GM23338 (cell line): ENCODE measurements around the gene THOC2. TPM values are rescaled to one million over a fixed set of nuclear protein-coding genes. Genes with fewer than 3 reads are reported as not detected.
A peak's percentile ranks its signal among the peaks of the same experiment; 100 is the strongest.

ENCODE experiments used
- ATAC-seq: fragments of 200-7000 bp; cut with Tn5 transposase; 3 replicates; pipeline ENCODE4 v1.9.1; 2020
- DNase-seq: peaks from one replicate; pipeline ENCODE4 v3.0.0-alpha.2; 2015; ENCODE audit warnings: low spot score
- H2AFZ ChIP-seq: fragments of 200-600 bp; sonication (generic); 2 replicates; pipeline ENCODE4 v1.8.0; 2016; ENCODE audit warnings: antibody characterized with exemption, mild to moderate bottlenecking, moderate library complexity
- H3F3A ChIP-seq: fragments of 200-600 bp; sonication (generic); replicated peaks from 2 replicates; pipeline ENCODE4 v1.8.0; 2017; ENCODE audit warnings: antibody characterized with exemption, mixed run types, low read depth
- H3K27ac ChIP-seq: fragments of 200-600 bp; sonication (generic); 2 replicates; pipeline ENCODE4 v1.6.1; 2016; ENCODE audit warnings: low read depth
- H3K27me3 ChIP-seq: fragments of 200-600 bp; sonication (generic); 2 replicates; pipeline ENCODE4 v1.8.0; 2016; ENCODE audit warnings: mild to moderate bottlenecking, mixed run types, moderate library complexity; ENCODE audit not compliant: insufficient read depth
- H3K36me3 ChIP-seq: fragments of 200-600 bp; sonication (generic); 2 replicates; pipeline ENCODE4 v1.8.0; 2016; ENCODE audit warnings: mild to moderate bottlenecking; ENCODE audit not compliant: insufficient read depth
- H3K4me1 ChIP-seq: fragments of 200-600 bp; sonication (generic); 2 replicates; pipeline ENCODE4 v1.8.0; 2016; ENCODE audit warnings: mild to moderate bottlenecking, moderate library complexity; ENCODE audit not compliant: insufficient read depth
- H3K4me2 ChIP-seq: fragments of 200-600 bp; sonication (generic); 2 replicates; pipeline ENCODE4 v1.7.1; 2017; ENCODE audit warnings: mixed run types
- H3K4me3 ChIP-seq: fragments of 200-600 bp; sonication (generic); 2 replicates; pipeline ENCODE4 v1.6.1; 2016; ENCODE audit warnings: mixed run types
- H3K79me2 ChIP-seq: fragments of 200-600 bp; sonication (generic); replicated peaks from 2 replicates; pipeline ENCODE4 v1.8.0; 2017; ENCODE audit warnings: mild to moderate bottlenecking; ENCODE audit not compliant: insufficient read depth
- H3K9me2 ChIP-seq: fragments of 200-600 bp; sonication (generic); 2 replicates; pipeline ENCODE4 v1.8.0; 2017; ENCODE audit not compliant: insufficient read depth
- H4K20me1 ChIP-seq: fragments of 200-600 bp; sonication (generic); replicated peaks from 2 replicates; pipeline ENCODE4 v1.8.0; 2017; ENCODE audit warnings: mild to moderate bottlenecking; ENCODE audit not compliant: insufficient read depth
- H3K27ac Mint-ChIP-seq: 2 replicates; pipeline ENCODE4 v1.8.0; 2020; ENCODE audit warnings: inconsistent platforms, mild to moderate bottlenecking, moderate library complexity, mixed read lengths
- H3K27me3 Mint-ChIP-seq: 3 replicates; pipeline ENCODE4 v1.8.0; 2022; ENCODE audit warnings: low read depth, mild to moderate bottlenecking, moderate library complexity, mixed read lengths, inconsistent platforms; ENCODE audit not compliant: insufficient read depth, poor library complexity
- H3K36me3 Mint-ChIP-seq: 3 replicates; pipeline ENCODE4 v1.8.0; 2021; ENCODE audit warnings: low read depth, mild to moderate bottlenecking, inconsistent platforms, moderate library complexity, mixed read lengths
- H3K4me1 Mint-ChIP-seq: 3 replicates; pipeline ENCODE4 v1.8.0; 2020; ENCODE audit warnings: mild to moderate bottlenecking, inconsistent platforms, mixed read lengths
- H3K4me3 Mint-ChIP-seq: 3 replicates; pipeline ENCODE4 v1.8.0; 2021; ENCODE audit warnings: moderate library complexity, mild to moderate bottlenecking, inconsistent platforms, mixed read lengths
- H3K9me3 Mint-ChIP-seq: 3 replicates; pipeline ENCODE4 v1.8.0; 2020; ENCODE audit warnings: moderate library complexity, mild to moderate bottlenecking, inconsistent platforms, mixed read lengths
- CREB1 ChIP-seq: fragments of 250-450 bp; sonication (Bioruptor Pico); IDR thresholded peaks from 2 replicates; pipeline ENCODE4 v1.5.0; 2020; ENCODE audit warnings: low read depth, mild to moderate bottlenecking, moderate library complexity
- CTCF ChIP-seq, 2 experiments: fragments of 200-600 bp in 1 of 2; sonication (generic) in 1 of 2; conservative IDR thresholded peaks; 2 replicates each; pipeline versions ENCODE4 v1.5.1 to v1.6.1; 2016 to 2017; ENCODE audit warnings: antibody characterized with exemption in 2 of 2, low read depth in 2 of 2, mild to moderate bottlenecking in 2 of 2, moderate library complexity in 1 of 2
- ETS1 ChIP-seq: IDR thresholded peaks from 2 replicates; pipeline ENCODE4 v1.6.1; 2016; ENCODE audit warnings: antibody characterized with exemption
- EZH2 ChIP-seq: fragments of 200-600 bp; sonication (generic); IDR thresholded peaks from one replicate; pipeline ENCODE4 v1.8.0; 2017; ENCODE audit warnings: antibody characterized with exemption, mild to moderate bottlenecking, low read depth; ENCODE audit not compliant: unreplicated experiment
- EZH2phosphoT487 ChIP-seq: fragments of 200-600 bp; sonication (generic); IDR thresholded peaks from one replicate; pipeline ENCODE4 v1.8.1; 2018; ENCODE audit warnings: antibody characterized with exemption; ENCODE audit not compliant: unreplicated experiment
- JUNB ChIP-seq: IDR thresholded peaks from one replicate; pipeline ENCODE4 v1.6.1; 2016; ENCODE audit warnings: antibody characterized with exemption; ENCODE audit not compliant: unreplicated experiment
- NANOG ChIP-seq: IDR thresholded peaks from 2 replicates; pipeline ENCODE4 v1.6.1; 2016; ENCODE audit warnings: antibody characterized with exemption, borderline replicate concordance
- POLR2AphosphoS5 ChIP-seq: IDR thresholded peaks from 2 replicates; pipeline ENCODE4 v1.6.1; 2016; ENCODE audit warnings: antibody characterized with exemption, low read depth
- STAT1 ChIP-seq: IDR thresholded peaks from one replicate; pipeline ENCODE4 v1.6.1; 2016; ENCODE audit warnings: antibody characterized with exemption; ENCODE audit not compliant: unreplicated experiment
- ZNF114 ChIP-seq: fragments of 250-450 bp; sonication (Bioruptor Pico); IDR thresholded peaks from 2 replicates; pipeline ENCODE4 v1.5.0; 2020; ENCODE audit warnings: mild to moderate bottlenecking, moderate library complexity
- ZNF331 ChIP-seq: fragments of 250-450 bp; sonication (Bioruptor Pico); IDR thresholded peaks from 2 replicates; pipeline ENCODE4 v1.5.0; 2020; ENCODE audit warnings: low read depth, mild to moderate bottlenecking, moderate library complexity
- polyA plus RNA-seq: library from polyadenylated mRNA; unstranded; fragments of >200 nt; fragmentation: Nextera tagmentation; extraction: Ambion mirVana; gene quantifications from 2 replicates; pipeline ENCODE4 v1.2.1, GENCODE V29; 2016
- total RNA-seq: library from RNA; depleted of rRNA; stranded (reverse); fragments of >200 nt; shearing (Covaris generic); gene quantifications from 2 replicates; pipeline ENCODE4 v1.2.3, GENCODE V29; 2014
- TF ChIP-seq, protein P1 (sequence below): IDR thresholded peaks from one replicate; pipeline ENCODE4 v1.6.1; 2018; ENCODE audit warnings: antibody characterized with exemption; ENCODE audit not compliant: unreplicated experiment

Gene THOC2
- total and polyA plus RNA-seq, 2 experiments from 2014 or later, result 86.6 to 138 TPM

DNA sequence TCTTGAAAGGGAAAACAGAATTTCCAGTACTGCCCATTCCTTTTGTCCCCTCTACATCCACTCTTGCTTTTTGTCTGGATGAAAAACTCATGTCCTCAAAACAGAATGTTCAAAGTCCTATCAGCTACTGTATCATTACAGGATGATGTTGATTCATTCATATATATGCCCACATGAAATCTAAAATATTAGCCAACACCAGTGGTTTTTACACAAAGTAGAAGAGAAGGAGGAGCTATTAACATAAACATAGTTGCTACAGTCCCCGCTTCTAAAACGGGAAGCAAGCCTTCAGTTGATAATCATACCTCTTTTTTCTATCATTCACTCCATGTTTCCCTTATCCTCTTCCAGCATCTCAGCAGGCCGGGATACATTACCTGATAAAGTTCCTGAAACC is 7.7 kb upstream of the THOC2 start (continued):
- TF ChIP-seq CTCF (conservative IDR thresholded peaks at IDR 0.05; ENCODE audit: low read depth in 2 of 2), result no peak
- TF ChIP-seq ZNF331 (CRISPR knock-in tag), result no peak

DNA sequence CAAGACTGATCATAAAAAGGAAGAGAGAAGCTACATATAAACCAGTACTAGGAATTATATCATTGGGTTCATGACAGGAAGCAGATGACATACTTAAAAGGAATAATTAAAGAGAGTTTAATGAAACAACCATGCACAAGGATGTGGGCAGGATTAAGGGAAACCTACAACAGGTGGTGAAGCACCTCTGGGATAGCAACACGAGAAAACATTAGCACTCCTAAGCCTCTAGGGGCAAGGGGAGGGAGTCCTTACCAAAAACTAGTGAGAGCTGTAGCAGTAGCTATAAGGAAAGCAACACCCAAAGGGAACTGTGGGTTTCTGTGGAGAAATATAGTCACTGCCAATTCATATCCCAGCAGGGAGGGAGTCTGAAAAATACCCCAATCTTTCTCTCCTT is 7.2 kb upstream of the THOC2 start:
- ATAC-seq, result peak; percentile 88
- peaks cover 2% of the 10 kb centered on the region; the same call in 1 of the 3 replicates for H3K9me3 Mint-ChIP-seq
- TF ChIP-seq, protein P1, sequence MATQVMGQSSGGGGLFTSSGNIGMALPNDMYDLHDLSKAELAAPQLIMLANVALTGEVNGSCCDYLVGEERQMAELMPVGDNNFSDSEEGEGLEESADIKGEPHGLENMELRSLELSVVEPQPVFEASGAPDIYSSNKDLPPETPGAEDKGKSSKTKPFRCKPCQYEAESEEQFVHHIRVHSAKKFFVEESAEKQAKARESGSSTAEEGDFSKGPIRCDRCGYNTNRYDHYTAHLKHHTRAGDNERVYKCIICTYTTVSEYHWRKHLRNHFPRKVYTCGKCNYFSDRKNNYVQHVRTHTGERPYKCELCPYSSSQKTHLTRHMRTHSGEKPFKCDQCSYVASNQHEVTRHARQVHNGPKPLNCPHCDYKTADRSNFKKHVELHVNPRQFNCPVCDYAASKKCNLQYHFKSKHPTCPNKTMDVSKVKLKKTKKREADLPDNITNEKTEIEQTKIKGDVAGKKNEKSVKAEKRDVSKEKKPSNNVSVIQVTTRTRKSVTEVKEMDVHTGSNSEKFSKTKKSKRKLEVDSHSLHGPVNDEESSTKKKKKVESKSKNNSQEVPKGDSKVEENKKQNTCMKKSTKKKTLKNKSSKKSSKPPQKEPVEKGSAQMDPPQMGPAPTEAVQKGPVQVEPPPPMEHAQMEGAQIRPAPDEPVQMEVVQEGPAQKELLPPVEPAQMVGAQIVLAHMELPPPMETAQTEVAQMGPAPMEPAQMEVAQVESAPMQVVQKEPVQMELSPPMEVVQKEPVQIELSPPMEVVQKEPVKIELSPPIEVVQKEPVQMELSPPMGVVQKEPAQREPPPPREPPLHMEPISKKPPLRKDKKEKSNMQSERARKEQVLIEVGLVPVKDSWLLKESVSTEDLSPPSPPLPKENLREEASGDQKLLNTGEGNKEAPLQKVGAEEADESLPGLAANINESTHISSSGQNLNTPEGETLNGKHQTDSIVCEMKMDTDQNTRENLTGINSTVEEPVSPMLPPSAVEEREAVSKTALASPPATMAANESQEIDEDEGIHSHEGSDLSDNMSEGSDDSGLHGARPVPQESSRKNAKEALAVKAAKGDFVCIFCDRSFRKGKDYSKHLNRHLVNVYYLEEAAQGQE, result no peak
- TF ChIP-seq EZH2phosphoT487 (no peak), EZH2 (no peak), ZNF114 (no peak), ETS1 (no peak), CREB1 (no peak), JUNB (no peak), CTCF (conservative IDR thresholded peaks at IDR 0.05; ENCODE audit: low read depth in 2 of 2) (no peak), NANOG (no peak), STAT1 (no peak), POLR2AphosphoS5 (no peak)

More for the DNA sequence above, 7.2 kb upstream of the THOC2 start:
- no peaks in the 10 kb centered on the region for H3K36me3 Mint-ChIP-seq
- Histone ChIP-seq H2AFZ (no peak overlapping the region), H3K27me3 (no peaks in the 10 kb centered on the region), H3K27ac (no peak overlapping the region), H3F3A (no peaks in the 10 kb centered on the region), H3K4me2 (no peak overlapping the region), H3K9me2 (no peaks in the 10 kb centered on the region), H3K36me3 (no peaks in the 10 kb centered on the region), H3K79me2 (no peaks in the 10 kb centered on the region), H3K4me1 (no peaks in the 10 kb centered on the region), H3K4me3 (no peak overlapping the region), H4K20me1 (no peaks in the 10 kb centered on the region)
- no peaks in the 10 kb centered on the region for H3K4me1 Mint-ChIP-seq
- DNase-seq, result peak; percentile 28
- no peak overlapping the region for H3K27ac Mint-ChIP-seq
- H3K27me3 Mint-ChIP-seq, result no peaks in the 10 kb centered on the region
- H3K4me3 Mint-ChIP-seq, result no peak overlapping the region
